ENCODE results near the gene ERI2.

Gene ERI2, protein sequence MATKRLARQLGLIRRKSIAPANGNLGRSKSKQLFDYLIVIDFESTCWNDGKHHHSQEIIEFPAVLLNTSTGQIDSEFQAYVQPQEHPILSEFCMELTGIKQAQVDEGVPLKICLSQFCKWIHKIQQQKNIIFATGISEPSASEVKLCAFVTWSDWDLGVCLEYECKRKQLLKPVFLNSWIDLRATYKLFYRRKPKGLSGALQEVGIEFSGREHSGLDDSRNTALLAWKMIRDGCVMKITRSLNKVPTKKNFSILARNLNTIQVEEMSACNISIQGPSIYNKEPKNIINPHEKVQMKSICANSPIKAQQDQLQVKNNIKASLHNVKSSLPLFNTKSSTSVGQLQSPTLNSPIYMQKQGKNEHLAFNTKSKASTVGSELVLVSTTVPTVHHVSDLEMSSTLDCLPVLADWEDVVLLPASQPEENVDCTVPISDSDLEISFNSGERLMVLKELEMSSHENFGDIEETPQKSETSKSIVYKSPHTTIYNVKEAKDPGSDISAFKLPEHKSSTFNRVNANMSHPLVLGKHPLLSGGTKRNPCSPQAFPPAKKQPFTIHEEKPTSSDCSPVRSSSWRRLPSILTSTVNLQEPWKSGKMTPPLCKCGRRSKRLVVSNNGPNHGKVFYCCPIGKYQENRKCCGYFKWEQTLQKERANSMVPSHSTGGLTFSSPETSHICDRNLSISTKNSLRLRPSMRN

DNA sequence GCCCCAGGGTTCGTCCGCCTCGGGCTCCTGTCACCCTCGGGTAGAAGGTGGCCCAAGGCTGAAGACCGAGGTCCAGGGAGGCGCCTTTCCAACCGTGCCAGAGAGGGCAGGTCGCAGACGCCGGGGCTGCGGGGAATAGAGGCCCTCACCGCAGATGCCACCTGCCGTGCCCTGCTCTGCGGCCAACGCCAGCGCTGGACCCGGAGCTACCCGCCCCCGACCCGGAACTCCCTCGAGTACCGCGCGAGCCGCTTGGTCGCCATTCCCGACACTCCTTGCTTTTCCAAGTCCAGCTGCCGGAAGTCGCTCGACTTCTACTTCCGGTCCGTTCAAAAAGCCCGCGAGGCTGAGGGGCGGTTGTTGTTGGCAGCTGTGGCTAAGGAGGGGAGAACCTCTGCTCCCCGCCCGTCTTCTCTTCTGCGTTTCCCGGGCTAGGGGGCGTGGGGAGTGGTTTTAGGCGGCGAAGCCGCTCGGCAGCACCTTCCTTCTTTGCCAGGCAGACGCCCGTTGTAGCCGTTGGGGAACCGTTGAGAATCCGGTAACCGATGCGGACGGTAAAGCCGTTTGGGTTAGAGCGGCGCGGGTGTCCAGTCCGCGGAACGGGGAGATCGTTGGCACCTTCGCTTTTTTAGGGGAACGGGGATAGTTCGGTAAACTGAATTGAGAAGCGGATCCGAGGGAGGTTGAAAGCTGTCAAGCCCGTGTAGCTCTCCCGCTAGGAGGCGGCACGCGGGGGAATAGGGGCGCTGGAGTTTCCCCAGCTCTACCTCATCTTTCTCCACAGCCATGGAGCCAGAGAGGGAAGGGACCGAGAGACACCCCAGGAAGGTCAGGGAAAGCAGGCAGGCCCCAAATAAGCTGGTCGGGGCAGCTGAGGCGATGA, at the start of gene ERI2, which contains the start of gene REXO5:
ERI2 (minus strand) TSS at position 305 of the 883 bp plus-strand sequence; CDS start at position 263, 42 bp downstream.
REXO5 (plus strand) TSS at position 360 of the 883 bp plus-strand sequence; CDS start at position 787, 427 bp downstream.
- peak; percentile 97 for DNase-seq

DNA sequence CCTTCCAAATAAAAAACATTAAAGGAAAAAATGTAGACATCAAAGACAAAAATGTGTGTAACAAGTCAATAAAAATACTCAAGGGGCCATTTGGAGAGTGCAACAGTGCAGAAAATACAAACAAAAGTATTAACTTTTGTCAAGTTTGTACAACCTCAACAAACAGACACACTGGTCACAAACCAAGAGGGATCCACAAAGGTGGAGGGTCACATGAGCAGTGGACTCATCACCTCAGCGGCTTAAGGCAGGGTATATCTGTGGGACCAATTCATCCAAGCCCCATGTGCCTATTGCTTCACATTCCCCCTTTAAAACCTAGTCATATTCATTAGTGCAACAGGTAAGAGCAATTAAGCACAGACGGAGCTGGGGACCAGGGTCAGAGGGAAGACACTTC, 48.7 kb upstream of the ERI2 start:
- no peak for DNase-seq

DNA sequence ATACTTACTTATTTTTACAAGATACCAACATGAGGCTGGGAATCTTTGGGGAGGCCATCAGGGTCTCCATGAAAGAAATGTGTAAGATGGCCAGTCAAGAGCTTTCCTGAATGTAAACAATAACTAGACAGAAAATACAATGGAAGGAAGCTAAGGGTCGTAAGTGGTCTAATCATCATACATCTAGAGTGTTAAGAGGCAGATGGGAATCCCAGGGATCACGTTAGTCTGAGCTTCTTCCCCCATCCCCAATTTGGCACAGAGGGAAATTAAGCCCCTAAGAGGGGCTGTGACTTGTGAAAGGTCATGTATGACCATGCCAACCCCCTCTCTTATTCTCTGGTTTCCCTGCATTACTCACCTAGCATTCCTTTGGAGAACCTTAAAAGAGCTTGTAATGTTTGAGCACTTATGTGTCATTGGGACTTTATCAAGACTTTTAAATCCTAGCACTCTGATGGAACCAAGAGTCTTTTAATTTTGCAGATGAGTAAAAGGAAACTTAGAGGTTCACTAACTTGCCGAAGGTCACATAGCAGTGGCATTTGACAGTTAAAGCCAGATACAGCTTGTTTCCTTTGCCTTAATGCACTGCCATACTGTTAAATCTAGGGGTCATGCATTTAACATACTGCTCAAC, 47.8 kb upstream of the ERI2 start:
- DNase-seq: no peak

DNA sequence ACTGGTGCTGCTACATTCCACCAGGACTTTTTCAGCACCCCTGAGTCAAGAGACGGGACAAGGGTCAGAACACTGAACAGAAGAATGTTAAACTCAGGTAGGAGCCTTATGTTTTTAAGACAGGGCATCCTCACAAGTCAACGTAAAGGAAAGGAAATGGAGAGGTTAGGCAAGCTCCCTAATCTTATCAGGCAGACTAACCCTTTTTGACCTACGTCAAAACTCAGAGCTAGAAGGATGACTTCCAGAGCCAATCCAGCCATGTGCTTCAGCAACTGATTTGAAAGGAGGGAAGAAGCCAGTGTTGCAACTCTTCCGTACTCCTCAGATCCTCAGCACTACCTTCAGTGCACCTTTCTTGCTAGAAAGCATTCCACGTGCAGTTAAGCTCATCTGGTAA, 46.9 kb upstream of the ERI2 start:
- no peak for DNase-seq

DNA sequence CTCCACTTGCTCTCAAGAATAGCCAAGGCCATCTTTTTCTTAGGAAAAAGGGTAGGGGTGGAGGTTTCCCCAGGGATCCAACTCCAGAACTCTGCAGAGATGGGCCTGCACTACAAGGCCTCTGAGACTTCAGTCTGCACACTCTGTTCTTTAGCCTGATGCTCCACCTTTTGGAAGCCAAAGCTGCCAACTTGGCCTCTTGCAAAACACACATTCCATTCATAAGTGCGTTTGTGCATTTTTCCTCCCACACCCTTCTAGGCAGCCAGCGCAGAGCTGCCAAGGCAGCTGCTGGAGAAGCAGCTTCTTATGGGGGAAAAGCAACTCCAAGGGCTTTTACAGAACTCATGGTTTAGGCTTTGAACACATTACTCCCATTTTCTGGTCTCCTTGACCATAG, 45.3 kb upstream of the ERI2 start:
- no peak for DNase-seq

DNA sequence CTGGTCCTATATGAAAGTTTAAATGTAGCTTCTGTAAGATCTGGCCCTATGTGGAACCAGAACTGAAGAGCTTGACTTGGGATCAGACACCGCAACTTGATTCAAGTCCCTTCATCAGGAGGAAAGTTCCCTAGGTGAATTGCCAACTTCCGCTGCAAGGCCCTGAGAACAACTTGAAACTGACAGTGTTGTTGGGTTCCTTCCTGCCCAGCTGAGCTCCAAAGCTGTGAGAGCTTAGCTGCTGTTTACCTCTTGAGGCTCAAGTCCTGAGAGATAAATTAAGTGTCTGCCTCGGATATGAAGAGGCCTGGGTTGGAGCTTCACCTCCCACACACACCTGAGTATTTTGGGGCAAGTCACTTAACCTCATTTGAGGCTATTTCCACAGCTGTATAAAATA, 44.7 kb upstream of the ERI2 start:
- no peak for DNase-seq

DNA sequence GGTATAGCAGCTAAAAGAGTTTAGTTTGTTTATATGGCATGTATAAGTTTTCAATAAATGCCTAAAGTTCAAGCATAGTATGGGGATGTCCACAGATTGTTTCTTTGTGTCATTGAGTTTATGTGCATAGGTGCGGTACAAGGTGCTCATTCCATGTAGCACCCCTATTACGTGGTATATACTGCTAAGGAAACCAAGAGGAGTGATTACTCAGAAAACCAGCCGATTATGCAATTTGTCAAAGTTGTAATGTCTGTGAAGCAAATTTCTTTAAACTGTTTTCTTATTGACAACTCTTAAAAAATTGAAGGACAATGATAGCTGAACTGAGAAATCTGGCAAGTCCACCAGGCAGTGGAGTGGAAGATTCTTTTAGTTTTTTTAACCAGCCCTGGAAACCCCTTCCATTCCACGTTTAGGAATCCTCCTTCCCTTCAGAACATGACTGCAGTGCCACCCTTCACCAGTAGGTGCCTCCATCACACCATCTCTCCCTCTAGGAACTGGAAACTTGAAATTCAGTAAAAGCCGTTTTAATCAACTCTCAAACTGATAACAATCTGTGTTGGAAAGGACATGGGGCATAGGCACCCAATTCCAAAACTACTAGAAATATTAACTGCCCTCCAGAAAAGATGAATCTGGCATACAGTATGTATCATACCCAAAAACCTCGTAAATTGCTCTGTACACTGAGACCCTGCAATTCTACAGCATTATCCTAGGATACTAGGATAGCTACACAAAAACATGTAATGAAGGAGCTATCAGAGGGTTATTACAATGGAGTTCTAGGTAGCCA, 43.5 kb upstream of the ERI2 start:
- DNase-seq: peak; percentile 72

DNA sequence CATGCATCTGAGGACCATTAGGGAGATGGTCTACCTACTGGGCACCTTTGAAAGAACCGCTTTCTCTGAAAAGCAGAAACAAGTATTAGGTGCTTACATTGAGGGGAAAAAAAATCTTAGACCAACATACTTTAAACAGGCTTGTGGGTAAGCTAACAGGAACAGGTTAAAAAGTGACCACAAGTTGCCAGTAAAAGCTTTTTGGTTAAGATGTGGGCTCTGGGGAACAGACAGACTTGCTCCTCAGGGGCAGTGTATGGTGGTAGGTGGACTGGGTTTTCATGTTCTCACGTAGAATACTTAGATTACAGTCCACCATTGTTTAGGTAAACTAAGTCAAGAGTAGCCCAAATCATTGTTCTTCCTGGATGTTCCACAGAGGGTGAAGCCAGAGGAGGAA, 41.3 kb upstream of the ERI2 start:
- DNase-seq: no peak

DNA sequence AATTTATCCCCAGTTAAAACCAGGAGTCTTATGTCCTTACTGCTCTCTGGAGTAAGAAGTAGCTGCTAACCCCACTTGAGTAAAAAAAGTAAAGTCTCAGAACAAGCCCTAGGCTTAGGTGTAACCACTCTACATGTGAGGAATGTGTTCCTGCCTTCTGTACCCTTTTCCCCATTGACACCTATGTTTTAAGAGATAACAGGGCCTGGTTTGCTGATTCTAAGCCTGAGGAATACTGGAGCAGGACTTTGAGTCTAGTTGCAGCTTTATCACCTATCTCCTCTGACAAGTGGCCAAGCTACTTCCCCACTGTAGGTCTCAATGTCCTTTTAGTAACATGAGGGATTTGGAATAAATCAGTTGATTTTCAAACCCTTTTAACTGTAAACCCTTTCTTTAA, 40.3 kb upstream of the ERI2 start:
- DNase-seq: no peak

DNA sequence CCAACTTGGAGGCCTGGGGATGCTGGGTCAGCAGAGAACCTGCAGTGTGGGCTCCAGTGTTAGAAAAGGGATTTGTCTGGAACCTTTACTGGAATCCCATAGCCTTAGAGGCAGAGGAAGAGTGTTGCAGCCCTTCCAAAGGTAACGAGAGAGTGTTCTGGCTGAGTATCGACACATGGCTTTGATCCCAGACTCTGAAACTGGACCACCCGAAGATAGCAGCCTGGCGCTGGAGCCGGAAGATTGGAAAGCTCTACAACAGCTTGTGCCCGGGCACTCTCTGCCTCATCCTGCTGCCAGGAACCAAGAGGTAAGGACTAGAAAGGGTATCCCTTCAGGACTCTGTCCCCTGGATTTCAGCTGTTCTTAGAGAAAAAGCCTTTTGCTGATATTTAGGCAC, 39.8 kb upstream of the ERI2 start:
- DNase-seq: no peak

DNA sequence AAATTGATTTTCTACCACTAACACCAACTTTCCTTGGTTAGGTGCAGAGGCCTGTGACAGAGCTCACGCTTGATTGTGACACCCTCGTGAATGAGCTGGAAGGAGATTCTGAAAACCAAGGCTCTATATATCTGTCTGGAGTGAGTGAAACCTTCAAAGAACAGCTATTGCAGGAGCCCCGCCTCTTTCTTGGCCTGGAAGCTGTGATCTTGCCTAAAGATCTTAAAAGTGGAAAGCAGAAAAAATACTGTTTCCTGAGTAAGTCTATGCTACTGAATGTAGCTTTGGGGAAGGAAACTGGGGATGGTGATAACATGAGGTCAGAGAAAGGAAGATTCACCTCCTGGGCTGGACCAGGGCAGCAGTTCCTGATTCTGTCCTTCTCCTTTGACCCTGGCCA, 38.3 kb upstream of the ERI2 start:
- DNase-seq: no peak

DNA sequence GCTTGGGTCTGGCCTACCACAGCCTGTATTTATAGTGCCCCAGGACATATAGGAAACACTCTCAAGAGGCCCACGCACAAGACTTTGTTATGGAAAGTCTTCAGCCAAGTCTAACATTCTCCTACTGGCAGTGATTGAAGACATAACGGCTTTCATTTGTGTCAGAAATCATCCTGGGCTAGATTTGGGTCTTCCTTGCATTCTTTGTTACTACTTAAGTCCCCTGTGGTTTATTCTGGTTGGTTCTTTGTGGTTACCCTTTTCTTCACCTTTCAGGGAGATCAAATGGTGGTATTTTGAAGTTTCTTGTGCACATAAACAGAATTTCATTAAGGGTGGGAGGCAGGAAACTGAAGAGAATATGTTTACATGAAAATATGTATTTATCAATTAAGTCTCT, 37.8 kb upstream of the ERI2 start:
- no peak for DNase-seq

DNA sequence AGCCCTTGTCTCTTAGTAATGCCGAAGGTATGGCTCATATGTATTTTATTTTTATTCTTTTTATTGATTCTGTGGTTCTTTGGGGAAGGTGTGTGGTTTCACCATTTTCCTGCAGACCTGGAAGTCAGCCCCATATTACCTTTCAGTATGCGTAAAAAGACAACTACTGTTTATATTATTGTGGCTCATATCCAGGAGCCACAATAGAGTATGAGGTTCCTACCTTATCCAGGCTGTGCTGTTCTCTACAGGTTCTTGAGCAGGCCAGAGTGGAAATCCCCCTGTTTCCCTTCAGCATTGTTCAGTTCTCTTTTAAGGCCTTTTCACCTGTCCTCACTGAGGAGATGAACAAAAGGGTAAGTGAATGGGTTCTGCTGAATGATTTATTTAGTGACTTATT, 33.2 kb upstream of the ERI2 start:
- no peak for DNase-seq

DNA sequence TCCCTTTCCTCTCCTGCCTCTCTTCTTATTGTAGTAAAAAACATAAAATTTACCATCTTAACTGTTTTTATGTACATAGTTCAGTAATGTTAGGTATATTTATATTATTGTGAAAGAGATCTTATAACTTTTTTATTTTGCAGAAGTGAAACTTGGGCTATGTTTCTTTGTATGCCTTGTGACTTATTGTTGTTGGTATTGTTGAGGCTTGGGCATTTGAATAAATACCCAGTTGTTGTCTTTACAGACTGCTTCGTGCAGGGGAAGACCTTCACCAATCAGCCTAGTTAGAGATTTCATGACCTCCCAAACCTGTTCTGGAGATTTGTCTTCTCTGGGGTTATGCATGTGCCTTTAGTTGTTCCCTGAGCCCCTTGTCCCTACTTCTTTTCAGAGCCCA, 32.0 kb upstream of the ERI2 start:
- no peak for DNase-seq

DNA sequence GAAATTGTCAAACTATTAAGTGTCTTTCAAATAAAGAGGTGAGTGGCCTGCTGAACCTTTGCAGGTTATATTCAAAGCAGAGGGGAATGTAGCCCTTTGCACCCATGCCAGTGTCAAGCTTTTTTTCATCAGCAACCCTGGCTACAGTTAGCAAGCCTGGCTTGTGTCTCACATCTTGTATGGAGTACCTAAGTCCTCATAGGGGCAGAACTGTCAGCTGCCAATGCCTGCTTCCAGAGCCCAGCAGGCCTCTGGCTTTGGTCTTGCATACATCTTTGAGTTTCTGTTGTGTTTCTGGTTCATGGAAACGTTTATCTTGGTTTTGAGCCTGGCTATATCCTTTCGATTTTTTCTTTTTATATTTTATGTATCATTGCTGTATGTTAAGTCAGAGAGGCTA, 26.8 kb upstream of the ERI2 start:
- no peak for DNase-seq

DNA sequence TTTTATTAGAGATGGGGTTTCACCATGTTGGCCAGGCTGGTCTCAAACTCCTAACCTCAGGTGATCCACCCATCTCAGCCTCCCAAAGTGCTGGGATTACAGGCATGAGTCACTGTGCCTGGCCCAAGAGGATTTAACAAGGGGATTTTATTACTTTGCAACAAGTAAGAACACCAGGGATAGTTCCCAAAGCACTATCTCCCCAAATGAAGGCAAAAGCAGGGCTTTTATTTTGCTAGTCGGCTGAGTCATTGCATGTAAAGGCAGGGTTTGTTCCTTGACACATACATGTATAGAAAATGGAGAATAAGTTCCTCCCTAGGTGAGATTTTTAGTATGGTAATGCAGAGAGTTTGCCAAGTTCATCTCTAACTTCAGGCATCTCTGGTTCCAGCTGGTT, 24.1 kb upstream of the ERI2 start:
- no peak for DNase-seq

DNA sequence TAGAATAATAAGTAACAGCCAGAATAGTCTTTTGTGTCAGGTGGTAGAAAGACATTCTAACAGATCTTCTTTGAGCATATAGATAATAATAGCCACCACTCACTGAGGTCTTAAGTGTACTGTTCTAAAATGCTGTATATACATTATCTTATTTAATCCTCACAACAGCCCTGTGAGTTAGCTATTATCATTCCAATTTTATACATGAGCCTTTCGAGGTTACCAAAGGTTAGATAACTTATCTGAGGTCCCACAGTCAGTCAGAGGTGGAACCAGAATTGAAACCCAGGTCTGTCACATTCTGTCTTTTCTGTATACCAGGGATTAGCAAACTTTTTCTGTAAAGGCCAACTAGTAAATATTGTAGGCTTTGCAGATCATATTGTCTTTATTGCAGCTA, 23.3 kb upstream of the ERI2 start:
- DNase-seq: peak; percentile 71

DNA sequence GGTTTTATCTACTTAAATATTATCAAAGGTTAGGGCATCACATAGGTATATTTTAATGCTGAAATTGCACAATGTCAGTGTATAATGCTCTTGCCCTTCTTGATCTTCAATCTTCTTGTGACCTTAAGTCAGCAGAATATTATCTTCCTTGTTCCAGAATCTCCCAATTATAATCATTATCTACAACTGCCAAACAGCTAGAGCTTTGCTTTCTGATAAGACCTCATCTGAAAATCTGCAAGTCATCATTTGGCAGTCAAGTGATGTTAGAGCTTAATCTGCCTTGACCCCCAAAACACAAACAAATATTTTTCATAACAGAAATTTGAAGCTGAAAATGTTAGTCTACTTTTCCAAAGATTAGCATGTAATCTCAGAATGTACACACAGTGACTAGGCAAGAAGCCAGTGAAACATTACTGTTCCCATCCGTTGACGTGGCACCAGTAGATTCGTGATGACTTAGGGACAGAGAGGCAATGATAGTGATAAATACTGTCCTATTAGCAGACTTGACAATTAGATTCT, 19.8 kb upstream of the ERI2 start:
- peak; percentile 95 for DNase-seq

DNA sequence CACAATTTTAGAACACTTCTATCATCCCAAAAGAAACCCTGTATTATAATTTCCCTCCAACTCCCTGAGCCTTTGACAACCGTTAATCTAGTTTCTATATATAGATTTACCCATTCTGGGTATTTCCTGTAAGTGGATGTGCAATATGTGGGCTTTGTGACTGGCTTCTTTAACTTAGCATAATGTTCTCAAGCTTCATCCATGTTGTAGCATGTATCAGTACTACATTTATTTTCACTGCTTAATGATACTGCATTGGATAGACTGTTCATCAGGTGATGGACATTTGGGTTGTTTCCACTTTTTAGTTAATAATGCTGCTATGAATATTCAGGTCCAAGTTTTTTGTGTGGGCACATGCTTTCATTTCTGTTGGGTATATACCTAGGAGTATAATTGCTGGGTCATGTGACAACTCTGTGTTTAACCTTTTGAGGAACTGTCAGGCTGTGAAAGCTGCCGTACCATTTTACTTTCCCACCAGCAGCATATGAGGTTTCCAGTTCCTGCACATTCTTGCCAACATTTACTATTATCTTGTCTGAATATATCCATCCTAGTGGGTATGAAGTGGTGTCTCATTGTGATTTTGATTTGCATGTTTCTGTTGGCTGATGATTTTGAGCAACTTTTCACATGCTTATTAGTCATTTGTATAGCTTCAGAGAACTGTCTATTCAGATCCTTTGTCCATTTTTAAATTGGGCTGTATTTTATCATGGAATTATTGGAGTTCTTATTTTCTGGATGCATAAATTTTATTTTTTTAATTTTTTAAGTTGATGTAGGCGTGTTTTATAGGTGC, 16.5 kb upstream of the ERI2 start:
- no peak for DNase-seq

DNA sequence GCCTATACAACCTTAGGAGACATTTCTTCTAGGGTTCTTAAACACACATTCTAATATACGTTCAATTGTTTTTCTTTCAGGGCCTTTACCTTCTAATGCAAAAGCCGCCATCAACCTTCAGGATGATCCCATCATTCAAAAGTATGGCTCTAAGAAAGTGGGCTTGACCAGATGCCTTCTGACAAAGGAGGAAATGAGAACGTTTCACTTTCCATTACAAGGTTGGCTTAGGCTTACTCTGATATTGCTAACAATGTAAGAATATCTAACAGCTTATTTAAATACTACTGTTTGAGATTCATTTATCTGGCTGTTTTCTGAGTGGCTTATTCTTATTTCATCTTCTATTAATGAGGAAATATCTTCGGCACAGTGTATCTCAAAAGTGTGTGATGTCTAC, 15.4 kb upstream of the ERI2 start:
- no peak for DNase-seq

Data from hematopoietic multipotent progenitor cell treated with erythropoietin and hydrocortisone succinate and interleukin-3 and kit ligand, for 8 days (in vitro differentiated cells).